K562 (cell line): Measurements from ENCODE around the gene NTF4. TPM values are rescaled to one million over a fixed set of nuclear protein-coding genes. Genes with fewer than 3 reads are reported as not detected.

ENCODE experiments used
- CREBBP ChIP-seq: IDR thresholded peaks from one replicate; pipeline ENCODE4 v1.6.1; 2012; ENCODE audit warnings: low read depth, mild to moderate bottlenecking, control low read depth, inconsistent platforms, low read length
- ETS2 ChIP-seq: IDR thresholded peaks from 2 replicates; pipeline ENCODE4 v1.6.1; 2016; ENCODE audit warnings: borderline replicate concordance, missing genetic modification characterization, mild to moderate bottlenecking, moderate library complexity, missing compliant biosample characterization; ENCODE audit not compliant: poor library complexity, severe bottlenecking
- FOXK1 ChIP-seq: sonication (generic); formaldehyde crosslinking; IDR thresholded peaks from 2 replicates; pipeline ENCODE4 v1.8.0; 2022; ENCODE audit warnings: missing genetic modification reagents, mild to moderate bottlenecking, borderline replicate concordance
- FOXM1 ChIP-seq, 2 experiments: fragments of 450-650 bp in 1 of 2; sonication (generic) in 1 of 2; formaldehyde crosslinking in 1 of 2; IDR thresholded peaks; 2 replicates each; pipeline versions ENCODE4 v1.6.1 to v1.9.0; 2017 to 2022; ENCODE audit warnings: low read depth in 2 of 2, mild to moderate bottlenecking in 2 of 2, missing genetic modification reagents in 1 of 2, moderate library complexity in 1 of 2
- HNRNPK ChIP-seq: fragments of 200-400 bp; formaldehyde crosslinking; IDR thresholded peaks from one replicate; pipeline ENCODE4 v1.6.1; 2018; ENCODE audit warnings: mild to moderate bottlenecking, low read depth, low read length; ENCODE audit not compliant: poor library complexity, severe bottlenecking
- KAT2B ChIP-seq: IDR thresholded peaks from one replicate; pipeline ENCODE4 v1.6.1; 2012; ENCODE audit warnings: low read depth, mild to moderate bottlenecking, control low read depth, inconsistent platforms, low read length, moderate library complexity
- MECOM ChIP-seq: fragments of 250-450 bp; sonication (Bioruptor Pico); IDR thresholded peaks from 2 replicates; pipeline ENCODE4 v1.8.0; 2022; ENCODE audit warnings: inconsistent platforms
- NR4A1 ChIP-seq, 2 experiments: fragments of 250-450 bp in 1 of 2; fragments of 450-650 bp in 1 of 2; sonication (Bioruptor Pico) in 1 of 2; IDR thresholded peaks; 2 replicates each; pipeline versions ENCODE4 v1.4.0 to v1.6.1; 2016 to 2020; ENCODE audit warnings: mild to moderate bottlenecking in 2 of 2, missing compliant biosample characterization in 1 of 2, missing genetic modification characterization in 1 of 2, moderate library complexity in 1 of 2
- PRPF4 ChIP-seq: fragments of 200-400 bp; formaldehyde crosslinking; IDR thresholded peaks from one replicate; pipeline ENCODE4 v1.6.1; 2017; ENCODE audit warnings: low read length, low read depth, mild to moderate bottlenecking; ENCODE audit not compliant: insufficient read depth, poor library complexity, severe bottlenecking
- PTBP1 ChIP-seq: fragments of 200-400 bp; formaldehyde crosslinking; IDR thresholded peaks from 2 replicates; pipeline ENCODE4 v1.6.1; 2017; ENCODE audit warnings: low read depth, low read length
- RAD21 ChIP-seq, 2 experiments: fragments of 250-450 bp in 1 of 2; fragments of 450-650 bp in 1 of 2; sonication (Bioruptor Pico) in 1 of 2; formaldehyde crosslinking in 1 of 2; IDR thresholded peaks in 1 of 2; conservative IDR thresholded peaks in 1 of 2; 2 replicates each; pipeline versions ENCODE4 v1.4.0 to v1.8.0; 2020 to 2022; ENCODE audit warnings: mild to moderate bottlenecking in 2 of 2, moderate library complexity in 1 of 2
- RBM17 ChIP-seq: fragments of 200-400 bp; formaldehyde crosslinking; IDR thresholded peaks from 2 replicates; pipeline ENCODE4 v1.6.1; 2017; ENCODE audit warnings: low read depth, mild to moderate bottlenecking, low read length, borderline replicate concordance
- SAFB2 ChIP-seq: fragments of 200-400 bp; formaldehyde crosslinking; IDR thresholded peaks from 2 replicates; pipeline ENCODE4 v1.6.1; 2018; ENCODE audit warnings: borderline replicate concordance, low read length, low read depth, moderate library complexity; ENCODE audit not compliant: severe bottlenecking
- SIN3A ChIP-seq, 2 experiments: fragments of 150-350 bp in 1 of 2; IDR thresholded peaks; 2 replicates each; pipeline ENCODE4 v1.6.1; 2011 to 2016; ENCODE audit warnings: borderline replicate concordance in 2 of 2, low read depth in 2 of 2, low read length in 2 of 2, mild to moderate bottlenecking in 2 of 2, moderate library complexity in 2 of 2; ENCODE audit not compliant: control insufficient read depth in 1 of 2
- STAG1 ChIP-seq: sonication (generic); formaldehyde crosslinking; IDR thresholded peaks from 2 replicates; pipeline ENCODE4 v1.5.0; 2020; ENCODE audit warnings: missing genetic modification reagents, borderline replicate concordance
- TBP ChIP-seq: optimal IDR thresholded peaks from 2 replicates; pipeline ENCODE3; 2011; ENCODE audit warnings: low read depth, low read length, improper control_type of control experiment
- ZNF121 ChIP-seq: sonication (generic); formaldehyde crosslinking; conservative IDR thresholded peaks from 2 replicates; pipeline ENCODE4 v1.8.0; 2022; ENCODE audit warnings: missing genetic modification reagents
- polyA plus RNA-seq, 8 experiments: library from polyadenylated mRNA; depleted of rRNA in 4 of 8; stranded (reverse) in 5 of 8; unstranded in 3 of 8; fragments of >200 nt; fragmentation: Nextera tagmentation in 2 of 8; fragmentation: Illumina TruSeq in 1 of 8; extraction: Ambion mirVana in 2 of 8; extraction: Trizol in 1 of 8; gene quantifications; 2 replicates each; pipeline versions ENCODE4 v1.2.1 to v1.2.3, GENCODE V29; 2011 to 2014; ENCODE audit warnings: inconsistent platforms in 1 of 8, missing spikeins in 1 of 8
- total RNA-seq, 7 experiments: library from RNA; depleted of rRNA in 6 of 7; stranded (reverse); fragments of >200 nt in 6 of 7; fragmentation: Illumina TruSeq in 2 of 7; extraction: Trizol in 2 of 7; gene quantifications; 2 replicates each; pipeline versions ENCODE4 v1.2.1 to v1.2.3, GENCODE V29; 2011 to 2021; ENCODE audit warnings: low replicate concordance in 1 of 7
- TF ChIP-seq, protein P1 (sequence below), 2 experiments: fragments of 450-650 bp in 1 of 2; sonication (generic) in 1 of 2; formaldehyde crosslinking in 1 of 2; IDR thresholded peaks in 1 of 2; conservative IDR thresholded peaks in 1 of 2; 2 replicates each; pipeline versions ENCODE4 v1.6.1 to v1.8.1; 2016 to 2023; ENCODE audit warnings: mild to moderate bottlenecking in 2 of 2, moderate library complexity in 2 of 2, inconsistent platforms in 1 of 2, missing genetic modification reagents in 1 of 2
- TF ChIP-seq, protein P2 (sequence below): fragments of 450-650 bp; IDR thresholded peaks from 2 replicates; pipeline ENCODE4 v1.6.1; 2018; ENCODE audit warnings: mild to moderate bottlenecking, low read depth; ENCODE audit not compliant: partially characterized antibody
- TF ChIP-seq, protein P3 (sequence below): sonication (generic); formaldehyde crosslinking; IDR thresholded peaks from 2 replicates; pipeline ENCODE4 v1.4.0; 2020; ENCODE audit warnings: mild to moderate bottlenecking, missing genetic modification reagents

Gene NTF4
- total and polyA plus RNA-seq, 9 of the 15 experiments (the other 6 are each of a cell fraction or from before 2014, with no cell fraction given), result not detected

DNA sequence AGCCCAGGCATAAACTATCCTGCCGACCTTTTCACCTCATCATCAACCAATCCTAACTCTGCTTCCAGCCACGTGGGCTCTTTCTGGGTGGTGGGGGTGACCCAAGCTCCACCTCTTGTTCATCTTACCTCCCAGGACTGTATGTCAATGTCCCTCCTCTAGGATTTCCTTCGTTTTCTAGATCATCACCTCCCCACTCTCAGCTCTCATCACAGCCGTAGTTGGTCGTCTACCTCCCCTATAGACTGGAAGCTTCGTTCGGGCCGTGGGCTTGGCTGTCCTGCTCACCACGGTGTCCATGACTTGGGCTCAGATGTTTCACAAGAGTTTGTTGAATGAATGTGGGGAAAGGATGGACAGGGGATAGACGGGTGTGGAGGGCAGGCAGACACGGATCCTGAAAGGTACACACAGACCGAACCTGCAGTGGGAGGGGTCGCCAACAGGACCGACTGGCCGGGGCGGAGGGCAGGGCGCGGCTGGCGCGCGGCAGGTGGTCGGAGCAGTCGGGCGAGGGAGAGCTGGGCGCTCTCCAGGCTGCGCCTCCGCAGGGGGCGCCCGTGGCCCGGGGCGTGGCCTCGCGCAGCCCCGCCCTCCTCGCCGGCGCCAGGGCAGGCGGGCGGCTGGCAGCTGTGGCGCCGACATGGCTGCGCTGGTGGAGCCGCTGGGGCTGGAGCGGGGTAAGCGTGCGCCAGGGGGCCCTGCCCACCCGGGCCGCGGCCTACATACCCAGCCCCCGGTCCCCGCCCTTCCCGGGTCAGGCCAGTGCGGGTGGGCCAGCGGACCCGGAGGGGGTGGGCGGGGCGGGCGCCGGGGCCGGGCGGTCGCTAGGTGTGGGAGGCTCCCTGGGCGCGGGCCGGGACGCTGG lies 49.4 kb upstream of the NTF4 start, which contains the start of gene LIN7B (continued):
- TF ChIP-seq, protein P1, sequence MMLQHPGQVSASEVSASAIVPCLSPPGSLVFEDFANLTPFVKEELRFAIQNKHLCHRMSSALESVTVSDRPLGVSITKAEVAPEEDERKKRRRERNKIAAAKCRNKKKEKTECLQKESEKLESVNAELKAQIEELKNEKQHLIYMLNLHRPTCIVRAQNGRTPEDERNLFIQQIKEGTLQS (IDR thresholded peaks at IDR 0.05), result no peak
- TF ChIP-seq, protein P1 (CRISPR knock-in tag; conservative IDR thresholded peaks at IDR 0.05), result 0 out of 2 replicates have a peak, but pooled peaks have one; percentile 35
- TF ChIP-seq CREBBP (no peak), STAG1 (CRISPR knock-in tag) (no peak), RBM17 (no peak), FOXM1 (IDR thresholded peaks at IDR 0.05; ENCODE audit: low read depth) (no peak), FOXM1 (CRISPR knock-in tag; IDR thresholded peaks at IDR 0.05; ENCODE audit: low read depth) (peak; percentile 54; the same call in 1 of the 2 replicates), ZNF121 (CRISPR knock-in tag) (no peak), TBP (peak; percentile 10), RAD21 (CRISPR knock-in tag; conservative IDR thresholded peaks at IDR 0.05 in 1 of 2, IDR thresholded peaks at IDR 0.05 in 1 of 2) (no peak), SIN3A (IDR thresholded peaks at IDR 0.05; ENCODE audit: borderline replicate concordance in 2 of 2, control insufficient read depth in 1 of 2, low read depth in 2 of 2, low read length in 2 of 2) (peak; percentile 61 to 80; a peak in 2 of 4 replicates), HNRNPK (no peak), NR4A1 (CRISPR knock-in tag; IDR thresholded peaks at IDR 0.05) (no peak), NR4A1 (tag; IDR thresholded peaks at IDR 0.05) (0 out of 2 replicates have a peak, but pooled peaks have one; percentile 39), SAFB2 (no peak), MECOM (CRISPR knock-in tag) (no peak), FOXK1 (CRISPR knock-in tag) (no peak), KAT2B (no peak), PRPF4 (no peak), PTBP1 (no peak), ETS2 (tag) (no peak)
- TF ChIP-seq, protein P2, sequence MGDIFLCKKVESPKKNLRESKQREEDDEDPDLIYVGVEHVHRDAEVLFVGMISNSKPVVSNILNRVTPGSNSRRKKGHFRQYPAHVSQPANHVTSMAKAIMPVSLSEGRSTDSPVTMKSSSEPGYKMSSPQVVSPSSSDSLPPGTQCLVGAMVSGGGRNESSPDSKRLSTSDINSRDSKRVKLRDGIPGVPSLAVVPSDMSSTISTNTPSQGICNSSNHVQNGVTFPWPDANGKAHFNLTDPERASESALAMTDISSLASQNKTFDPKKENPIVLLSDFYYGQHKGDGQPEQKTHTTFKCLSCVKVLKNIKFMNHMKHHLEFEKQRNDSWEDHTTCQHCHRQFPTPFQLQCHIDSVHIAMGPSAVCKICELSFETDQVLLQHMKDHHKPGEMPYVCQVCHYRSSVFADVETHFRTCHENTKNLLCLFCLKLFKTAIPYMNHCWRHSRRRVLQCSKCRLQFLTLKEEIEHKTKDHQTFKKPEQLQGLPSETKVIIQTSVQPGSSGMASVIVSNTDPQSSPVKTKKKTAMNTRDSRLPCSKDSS, result no peak
- TF ChIP-seq, protein P3, sequence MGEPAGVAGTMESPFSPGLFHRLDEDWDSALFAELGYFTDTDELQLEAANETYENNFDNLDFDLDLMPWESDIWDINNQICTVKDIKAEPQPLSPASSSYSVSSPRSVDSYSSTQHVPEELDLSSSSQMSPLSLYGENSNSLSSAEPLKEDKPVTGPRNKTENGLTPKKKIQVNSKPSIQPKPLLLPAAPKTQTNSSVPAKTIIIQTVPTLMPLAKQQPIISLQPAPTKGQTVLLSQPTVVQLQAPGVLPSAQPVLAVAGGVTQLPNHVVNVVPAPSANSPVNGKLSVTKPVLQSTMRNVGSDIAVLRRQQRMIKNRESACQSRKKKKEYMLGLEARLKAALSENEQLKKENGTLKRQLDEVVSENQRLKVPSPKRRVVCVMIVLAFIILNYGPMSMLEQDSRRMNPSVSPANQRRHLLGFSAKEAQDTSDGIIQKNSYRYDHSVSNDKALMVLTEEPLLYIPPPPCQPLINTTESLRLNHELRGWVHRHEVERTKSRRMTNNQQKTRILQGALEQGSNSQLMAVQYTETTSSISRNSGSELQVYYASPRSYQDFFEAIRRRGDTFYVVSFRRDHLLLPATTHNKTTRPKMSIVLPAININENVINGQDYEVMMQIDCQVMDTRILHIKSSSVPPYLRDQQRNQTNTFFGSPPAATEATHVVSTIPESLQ, result no peak
